ENCODE data around the gene MGME1. TPM values are rescaled to one million over a fixed set of nuclear protein-coding genes. Genes with fewer than 3 reads are reported as not detected.

The MGME1 gene
- total RNA-seq, 4 donors from 2014 or later, result 4.6 to 14.7 (median 8.7) TPM

DNA sequence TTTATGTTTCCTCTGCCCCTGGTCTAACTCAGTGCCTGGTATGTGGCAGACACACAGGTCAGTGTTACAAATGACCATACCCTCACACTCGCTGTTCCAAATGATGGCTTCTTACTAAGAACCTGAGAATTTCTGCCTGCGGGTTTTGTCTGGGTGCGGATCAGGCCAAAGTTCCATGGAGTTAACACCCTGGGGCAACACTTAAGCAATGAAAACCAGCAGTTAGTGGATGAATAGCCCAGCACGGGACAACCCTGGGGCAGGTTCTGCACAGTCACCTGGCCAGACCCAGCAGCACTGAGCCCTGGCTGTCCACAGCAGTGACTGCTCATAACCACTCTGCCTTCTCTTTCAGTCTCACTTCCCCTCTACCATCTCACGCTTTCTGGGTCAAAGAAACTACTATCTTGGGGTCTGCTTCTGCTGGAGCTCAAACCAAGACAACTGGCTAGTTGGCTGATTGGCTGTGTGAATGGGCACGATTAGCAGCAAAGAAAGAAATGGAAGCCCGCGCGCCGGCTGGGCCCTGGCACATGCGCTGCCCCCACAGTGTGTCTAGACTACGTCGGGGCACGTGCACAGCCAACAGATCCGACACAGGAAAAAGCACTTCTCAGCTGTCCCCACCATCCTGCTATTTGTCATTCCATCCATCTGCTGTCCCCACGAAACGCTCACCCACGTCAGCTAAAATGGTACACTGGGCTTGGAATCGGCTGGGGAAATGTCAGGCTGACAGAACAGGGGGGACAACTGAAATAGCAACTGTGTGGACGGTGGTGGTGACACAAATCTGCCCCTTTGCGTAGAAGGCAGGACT lies 36.6 kb downstream of the MGME1 start:
- Histone ChIP-seq H3K27me3 (no peaks in the 10 kb centered on the region), H3K9me3 (no peaks in the 10 kb centered on the region), H3K4me1 (peaks cover 0 to 7% (median 0%) of the 10 kb centered on the region in 4 donors), H3K36me3 (no peaks in the 10 kb centered on the region), H3K27ac (no peak overlapping the region), H3K4me3 (no peak overlapping the region)
- DNase-seq (ENCODE audit: low spot score in 2 of 2), result no peak
- WGBS, 2 donors, result 77 to 85% methylated on average over 20 to 21 of the region's 21 CpGs
- no peak for TF ChIP-seq EP300 (IDR thresholded peaks at IDR 0.05)
- TF ChIP-seq, protein P1, sequence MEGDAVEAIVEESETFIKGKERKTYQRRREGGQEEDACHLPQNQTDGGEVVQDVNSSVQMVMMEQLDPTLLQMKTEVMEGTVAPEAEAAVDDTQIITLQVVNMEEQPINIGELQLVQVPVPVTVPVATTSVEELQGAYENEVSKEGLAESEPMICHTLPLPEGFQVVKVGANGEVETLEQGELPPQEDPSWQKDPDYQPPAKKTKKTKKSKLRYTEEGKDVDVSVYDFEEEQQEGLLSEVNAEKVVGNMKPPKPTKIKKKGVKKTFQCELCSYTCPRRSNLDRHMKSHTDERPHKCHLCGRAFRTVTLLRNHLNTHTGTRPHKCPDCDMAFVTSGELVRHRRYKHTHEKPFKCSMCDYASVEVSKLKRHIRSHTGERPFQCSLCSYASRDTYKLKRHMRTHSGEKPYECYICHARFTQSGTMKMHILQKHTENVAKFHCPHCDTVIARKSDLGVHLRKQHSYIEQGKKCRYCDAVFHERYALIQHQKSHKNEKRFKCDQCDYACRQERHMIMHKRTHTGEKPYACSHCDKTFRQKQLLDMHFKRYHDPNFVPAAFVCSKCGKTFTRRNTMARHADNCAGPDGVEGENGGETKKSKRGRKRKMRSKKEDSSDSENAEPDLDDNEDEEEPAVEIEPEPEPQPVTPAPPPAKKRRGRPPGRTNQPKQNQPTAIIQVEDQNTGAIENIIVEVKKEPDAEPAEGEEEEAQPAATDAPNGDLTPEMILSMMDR (IDR thresholded peaks at IDR 0.05), result no peak
- TF ChIP-seq POLR2A (IDR thresholded peaks at IDR 0.05), result no peak

DNA sequence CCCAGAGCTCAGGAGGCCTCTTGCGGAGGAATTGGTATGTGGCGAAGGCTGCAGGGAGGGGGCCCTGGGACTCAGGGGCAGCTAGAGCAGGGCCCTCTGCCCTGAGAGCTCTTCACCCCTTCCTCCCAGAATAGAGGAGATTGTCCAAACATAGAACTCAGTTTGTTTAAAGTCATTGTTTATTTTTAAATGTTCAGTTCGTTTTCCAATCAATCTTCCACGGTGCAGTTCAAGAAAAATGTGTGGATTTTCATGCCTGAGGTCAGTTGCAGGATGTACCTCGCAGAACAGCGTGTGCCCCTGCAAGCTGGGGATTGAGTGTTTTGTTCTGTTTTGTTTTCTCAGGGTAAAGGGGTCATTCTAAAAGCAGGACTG lies 37.2 kb downstream of the MGME1 start:
- Histone ChIP-seq H3K4me3 (no peak overlapping the region), H3K27ac (no peak overlapping the region), H3K4me1 (peaks cover 0 to 7% (median 0%) of the 10 kb centered on the region in 4 donors), H3K9me3 (no peaks in the 10 kb centered on the region), H3K27me3 (no peaks in the 10 kb centered on the region), H3K36me3 (no peaks in the 10 kb centered on the region)
- no peak for DNase-seq (ENCODE audit: low spot score in 2 of 2)
- TF ChIP-seq POLR2A (IDR thresholded peaks at IDR 0.05), result no peak
- TF ChIP-seq EP300 (IDR thresholded peaks at IDR 0.05), result no peak
- TF ChIP-seq, protein P1 (IDR thresholded peaks at IDR 0.05), result no peak
- WGBS, 2 donors, result 57 to 68% methylated on average over 6 of the region's 6 CpGs

DNA sequence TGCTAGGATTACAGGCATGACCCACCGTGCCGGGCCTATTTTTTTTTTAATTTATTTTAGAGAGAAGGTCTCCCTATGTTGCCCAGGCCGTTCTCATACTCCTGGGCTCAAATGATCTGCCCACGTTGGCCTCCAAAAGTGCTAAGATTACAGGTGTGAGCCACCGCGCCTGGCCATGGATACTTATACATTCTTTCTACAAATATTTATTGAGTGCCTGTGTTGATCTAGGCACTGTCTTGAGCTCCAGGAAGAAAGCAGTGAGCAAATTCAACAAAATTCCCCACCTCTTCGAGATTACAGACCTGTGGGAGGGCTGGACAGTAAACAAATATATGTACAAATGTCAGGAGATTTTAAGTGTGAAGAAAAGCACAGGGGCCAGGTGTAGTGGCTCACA lies 37.9 kb downstream of the MGME1 start:
- DNase-seq (ENCODE audit: low spot score in 2 of 2), result no peak
- no peaks in the 10 kb centered on the region for H3K9me3 ChIP-seq
- no peak overlapping the region for H3K4me3 ChIP-seq
- TF ChIP-seq POLR2A (IDR thresholded peaks at IDR 0.05) (no peak), EP300 (IDR thresholded peaks at IDR 0.05) (no peak)
- TF ChIP-seq, protein P1 (IDR thresholded peaks at IDR 0.05), result no peak
- no peaks in the 10 kb centered on the region for H3K36me3 ChIP-seq
- WGBS, 2 donors, result 95 to 97% methylated on average over 7 of the region's 7 CpGs
- peaks cover 0 to 7% (median 0%) of the 10 kb centered on the region in 4 donors for H3K4me1 ChIP-seq
- no peaks in the 10 kb centered on the region for H3K27me3 ChIP-seq
- H3K27ac ChIP-seq, result no peak overlapping the region

DNA sequence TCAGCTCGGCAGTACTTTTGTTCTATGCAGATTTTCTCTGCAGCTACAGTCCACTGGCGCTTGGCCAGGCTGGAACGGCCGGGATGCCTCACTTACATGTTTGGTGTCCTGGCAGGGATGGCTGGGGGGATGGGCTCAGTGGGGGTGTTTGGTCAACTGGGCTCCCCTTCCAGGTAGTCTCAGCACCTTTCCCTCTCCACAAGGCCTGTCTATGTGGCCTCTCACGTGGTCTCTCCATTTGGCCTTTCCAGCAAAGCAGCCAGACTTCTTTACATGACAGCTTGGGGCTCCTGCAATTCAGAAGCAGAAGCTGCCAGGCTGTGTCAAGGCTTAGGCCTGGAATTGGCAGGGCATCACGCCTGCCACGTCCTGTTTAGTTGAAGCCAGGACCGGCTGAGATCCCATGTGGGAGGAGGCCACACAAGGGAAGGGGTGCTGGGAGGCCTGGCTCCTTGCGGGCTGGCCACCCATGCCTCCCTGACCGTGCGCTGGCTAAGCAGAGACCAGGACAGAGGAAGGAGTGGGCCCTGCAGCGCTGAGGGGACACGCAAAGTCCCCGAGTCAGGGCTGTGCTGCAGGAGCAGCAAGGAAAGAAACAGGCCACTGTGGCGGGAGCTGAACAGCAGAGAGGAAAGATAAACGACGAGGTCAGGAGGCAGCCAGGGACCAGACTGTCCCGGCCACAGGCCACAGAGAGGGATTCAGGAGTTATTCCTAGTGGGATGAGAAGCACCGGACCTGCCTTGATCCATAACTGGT lies 38.9 kb downstream of the MGME1 start:
- no peak for DNase-seq (ENCODE audit: low spot score in 2 of 2)
- Histone ChIP-seq H3K27me3 (no peaks in the 10 kb centered on the region), H3K27ac (no peak overlapping the region)

More for the DNA sequence above, 38.9 kb downstream of the MGME1 start:
- H3K36me3 ChIP-seq, result no peaks in the 10 kb centered on the region
- peaks cover 0 to 7% (median 0%) of the 10 kb centered on the region in 4 donors for H3K4me1 ChIP-seq
- H3K9me3 ChIP-seq, result no peaks in the 10 kb centered on the region
- TF ChIP-seq, protein P1 (IDR thresholded peaks at IDR 0.05), result no peak
- TF ChIP-seq POLR2A (IDR thresholded peaks at IDR 0.05), result no peak
- TF ChIP-seq EP300 (IDR thresholded peaks at IDR 0.05), result no peak
- H3K4me3 ChIP-seq, result no peak overlapping the region
- 61 to 62% methylated on average over 19 of the region's 19 CpGs for WGBS, 2 donors
